CD4-positive, alpha-beta T cell treated with Interleukin-10 for 1 hour (primary cell): ENCODE measurements around the gene HOXB5.

Source experiments
- DNase-seq: peaks from one replicate; pipeline ENCODE4 v3.0.0-alpha.2; 2020

The HOXB5 gene

GRCh38 chr17:48571826-48572417 is 21.7 kb downstream of the HOXB5 start:
- no peak for DNase-seq

- DNase-seq, result no peak
These were observed 22.4 kb downstream of the HOXB5 start for GRCh38 chr17:48571024-48571818.

GRCh38 chr17:48570325-48571023 is 23.1 kb downstream of the HOXB5 start:
- no peak for DNase-seq

- DNase-seq, result no peak
These were observed 23.8 kb downstream of the HOXB5 start for GRCh38 chr17:48569674-48570324.

- DNase-seq, result no peak
These were observed 24.4 kb downstream of the HOXB5 start for GRCh38 chr17:48569240-48569582.

GRCh38 chr17:48568499-48569239 is 24.9 kb downstream of the HOXB5 start:
- no peak for DNase-seq

- no peak for DNase-seq
These were observed 25.8 kb downstream of the HOXB5 start for GRCh38 chr17:48567646-48568354.

GRCh38 chr17:48567209-48567608 is 26.4 kb downstream of the HOXB5 start:
- no peak for DNase-seq

- DNase-seq, result no peak
These were observed 26.9 kb downstream of the HOXB5 start for GRCh38 chr17:48566717-48567116.

- DNase-seq, result no peak
These were observed 27.5 kb downstream of the HOXB5 start for GRCh38 chr17:48565925-48566710.

- no peak for DNase-seq
These were observed 28.5 kb downstream of the HOXB5 start for GRCh38 chr17:48565022-48565554.

GRCh38 chr17:48564188-48565021 is 29.2 kb downstream of the HOXB5 start:
- no peak for DNase-seq

- no peak for DNase-seq
These were observed 29.8 kb downstream of the HOXB5 start for GRCh38 chr17:48563867-48564187.

- no peak for DNase-seq
These were observed 30.2 kb downstream of the HOXB5 start for GRCh38 chr17:48563385-48563838.

GRCh38 chr17:48562934-48563333 is 30.6 kb downstream of the HOXB5 start:
- no peak for DNase-seq

- no peak for DNase-seq
These were observed 31.4 kb downstream of the HOXB5 start for GRCh38 chr17:48561884-48562810.

GRCh38 chr17:48559840-48560817 is 33.5 kb downstream of the HOXB5 start:
- DNase-seq, result no peak
